ENCODE data around the gene CBARP. TPM values are rescaled to one million over a fixed set of nuclear protein-coding genes. Genes with fewer than 3 reads are reported as not detected.
"Not testable (repeated sequence)": the region's sequence is repeated elsewhere in the genome, so short reads cannot be mapped to it uniquely, and the experiment has no call there.

The CBARP gene
- total RNA-seq, 1 donor from 2014 or later = 1.1 TPM

DNA sequence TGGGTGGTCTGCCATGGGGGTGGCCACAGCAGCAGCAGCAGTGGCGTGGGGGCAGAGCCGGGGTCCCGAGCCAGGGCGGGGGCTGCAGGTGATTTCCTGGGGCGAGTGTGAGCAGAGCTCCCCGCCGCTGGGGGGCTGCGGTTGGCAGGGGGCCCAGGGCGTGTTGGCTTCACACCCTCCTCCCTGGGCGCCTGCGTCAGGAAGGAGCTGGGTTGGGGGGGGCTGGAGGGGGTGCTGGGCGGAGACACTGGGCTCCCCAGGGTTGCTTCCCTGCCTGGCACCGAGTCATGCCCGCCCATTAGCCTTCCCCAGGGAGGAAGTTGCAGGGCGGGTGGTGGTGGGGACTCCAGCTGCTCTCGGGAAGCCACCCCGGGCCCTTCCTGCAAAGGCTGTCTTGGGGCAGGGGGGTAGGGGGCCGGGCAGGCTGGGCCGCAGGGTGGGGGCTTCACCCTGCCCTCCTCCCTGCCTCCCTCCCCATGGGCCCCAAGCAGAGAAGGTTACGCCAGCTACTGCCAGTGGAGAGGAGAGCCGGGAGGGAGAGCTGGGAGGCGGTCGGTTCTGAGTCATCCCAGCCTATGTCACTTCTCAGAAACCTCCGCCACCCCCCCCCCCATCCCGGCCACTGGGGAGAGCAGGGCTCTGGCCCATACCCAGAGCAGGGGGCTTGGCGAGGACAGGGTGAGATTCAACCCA is 15.2 kb upstream of the CBARP start:
- DNase-seq (ENCODE audit: low spot score) = peak; percentile 91

DNA sequence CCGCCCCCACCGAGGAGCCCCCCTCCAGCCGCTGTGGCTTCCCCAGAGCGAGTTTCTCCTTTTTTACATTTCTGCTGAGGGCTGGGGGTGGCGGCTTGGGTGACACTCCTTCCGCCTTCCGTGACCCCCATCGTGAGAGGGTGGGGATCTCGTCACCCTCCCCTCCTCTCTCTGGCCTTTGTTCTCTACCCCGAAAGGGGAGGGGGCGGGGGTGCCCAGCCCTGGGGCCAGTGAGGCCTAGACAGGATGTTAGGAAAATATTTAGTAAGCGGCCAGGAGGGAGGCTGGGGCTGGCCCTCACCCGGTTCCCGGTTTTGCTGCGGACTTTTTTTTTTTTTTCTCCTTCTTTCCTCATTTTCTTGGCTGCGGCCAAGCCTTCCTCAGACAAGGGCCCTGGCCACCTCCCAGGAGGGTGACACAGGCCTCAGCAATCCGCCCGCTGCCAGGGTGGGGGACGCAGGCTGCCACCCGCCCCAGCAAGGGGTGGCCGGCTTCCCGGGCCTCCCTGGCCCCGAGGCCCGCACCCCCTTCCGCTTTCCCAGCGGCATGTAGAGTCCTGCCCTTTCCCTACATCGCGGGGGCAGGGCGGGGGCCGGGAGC is 14.5 kb upstream of the CBARP start:
- DNase-seq (ENCODE audit: low spot score) = peak; percentile 90

DNA sequence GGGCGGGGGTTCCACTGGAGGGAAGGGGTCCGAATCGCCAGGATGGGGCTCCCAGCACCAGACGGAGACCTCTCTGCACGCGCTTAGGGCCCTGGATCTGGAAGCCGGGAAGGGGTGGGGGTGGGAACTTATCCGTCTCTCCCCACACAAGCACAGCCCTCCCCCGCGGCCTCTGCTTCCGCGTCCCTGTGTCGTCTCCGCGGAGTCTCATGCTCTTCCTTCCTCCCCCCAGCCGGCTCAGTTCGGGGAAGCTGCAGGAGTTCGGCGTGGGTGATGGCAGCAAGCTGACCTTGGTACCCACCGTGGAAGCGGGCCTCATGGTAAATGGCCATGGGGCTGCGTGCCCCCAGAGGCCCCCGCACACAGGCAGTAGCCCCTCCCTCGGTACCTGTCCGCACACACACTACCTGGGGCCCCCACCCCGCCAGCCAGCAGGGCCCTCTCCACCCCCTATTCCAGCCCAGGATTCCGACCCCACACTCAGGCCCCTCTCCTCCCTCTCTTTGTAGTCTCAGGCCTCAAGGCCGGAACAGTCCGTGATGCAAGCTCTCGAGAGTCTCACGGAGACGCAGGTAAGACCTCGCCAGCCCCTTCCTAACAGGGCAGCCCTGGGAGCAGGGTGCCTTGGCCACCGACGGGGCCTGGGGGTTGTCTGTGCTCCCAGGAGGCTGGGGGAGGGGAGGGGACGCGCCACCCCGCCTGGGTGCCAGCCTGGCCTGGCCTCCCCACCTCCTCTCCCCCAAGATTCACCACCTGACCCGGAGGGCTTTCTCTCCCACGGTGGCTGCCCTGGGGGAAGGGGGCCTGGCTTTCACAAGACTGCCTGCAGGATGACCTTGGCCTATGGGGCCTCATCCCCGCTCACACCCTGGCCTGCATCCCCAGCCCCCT is 13.8 kb upstream of the CBARP start:
- DNase-seq (ENCODE audit: low spot score) = peak; percentile 78

DNA sequence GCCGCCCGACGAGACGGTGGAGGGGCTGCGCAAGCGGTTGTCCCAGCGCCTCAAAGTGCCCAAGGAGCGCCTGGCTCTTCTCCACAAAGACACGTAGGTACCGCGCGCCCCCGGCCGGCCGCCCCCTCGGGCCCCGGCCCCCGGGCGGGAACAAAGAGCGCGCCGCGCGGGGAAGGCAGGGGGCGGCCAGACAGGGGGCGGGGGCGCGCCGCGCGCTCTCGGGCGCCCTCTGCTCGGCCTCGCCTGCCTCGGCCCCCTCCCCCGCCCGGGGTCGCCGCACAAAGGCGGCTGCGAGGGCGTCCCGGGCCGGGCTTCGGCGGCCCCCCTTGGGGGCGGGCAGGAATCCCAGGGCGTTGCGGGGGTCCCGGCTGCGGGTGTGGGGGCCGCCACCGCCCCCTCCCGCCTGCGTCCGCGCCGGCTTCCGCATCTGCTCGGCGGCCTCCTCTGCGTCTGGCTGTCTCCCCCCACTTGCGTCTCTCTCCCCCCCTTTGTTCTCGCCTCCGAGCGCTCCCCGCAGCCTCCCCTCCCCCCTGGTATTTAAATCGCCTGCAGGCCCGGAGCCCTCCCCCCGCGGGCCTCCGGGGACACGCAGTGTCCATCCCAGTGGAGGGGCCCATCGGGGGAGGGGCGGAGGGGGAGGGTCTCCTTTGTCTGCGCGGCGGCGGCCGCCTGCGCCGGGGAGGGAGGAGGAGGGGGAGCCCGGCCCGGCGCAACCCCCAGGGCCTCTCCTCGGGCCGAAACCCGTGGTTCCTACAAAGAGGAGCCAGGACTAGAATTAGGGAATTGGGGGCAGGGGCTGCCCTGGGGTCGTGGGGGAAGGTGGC is 12.8 kb upstream of the CBARP start:
- no peak for DNase-seq (ENCODE audit: low spot score)

DNA sequence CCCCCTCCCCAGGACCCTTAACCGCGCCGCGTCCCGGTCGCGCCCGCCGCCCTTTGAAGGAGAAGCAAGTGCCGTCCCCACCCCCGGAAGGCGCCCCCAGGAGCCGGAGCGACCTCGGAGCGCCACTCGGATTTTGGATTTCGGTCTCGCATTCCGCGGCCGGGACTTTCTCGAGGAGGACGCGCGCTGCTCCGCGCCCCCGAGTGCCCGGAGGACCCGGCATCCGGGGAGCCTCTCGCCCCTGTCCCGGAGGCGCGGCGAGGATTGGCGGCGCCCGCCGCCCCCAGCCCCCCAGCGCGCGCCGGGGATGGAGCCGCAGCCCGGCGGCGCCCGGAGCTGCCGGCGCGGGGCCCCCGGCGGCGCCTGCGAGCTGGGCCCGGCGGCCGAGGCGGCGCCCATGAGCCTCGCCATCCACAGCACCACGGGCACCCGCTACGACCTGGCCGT is 12.2 kb upstream of the CBARP start:
- DNase-seq (ENCODE audit: low spot score) = no peak

DNA sequence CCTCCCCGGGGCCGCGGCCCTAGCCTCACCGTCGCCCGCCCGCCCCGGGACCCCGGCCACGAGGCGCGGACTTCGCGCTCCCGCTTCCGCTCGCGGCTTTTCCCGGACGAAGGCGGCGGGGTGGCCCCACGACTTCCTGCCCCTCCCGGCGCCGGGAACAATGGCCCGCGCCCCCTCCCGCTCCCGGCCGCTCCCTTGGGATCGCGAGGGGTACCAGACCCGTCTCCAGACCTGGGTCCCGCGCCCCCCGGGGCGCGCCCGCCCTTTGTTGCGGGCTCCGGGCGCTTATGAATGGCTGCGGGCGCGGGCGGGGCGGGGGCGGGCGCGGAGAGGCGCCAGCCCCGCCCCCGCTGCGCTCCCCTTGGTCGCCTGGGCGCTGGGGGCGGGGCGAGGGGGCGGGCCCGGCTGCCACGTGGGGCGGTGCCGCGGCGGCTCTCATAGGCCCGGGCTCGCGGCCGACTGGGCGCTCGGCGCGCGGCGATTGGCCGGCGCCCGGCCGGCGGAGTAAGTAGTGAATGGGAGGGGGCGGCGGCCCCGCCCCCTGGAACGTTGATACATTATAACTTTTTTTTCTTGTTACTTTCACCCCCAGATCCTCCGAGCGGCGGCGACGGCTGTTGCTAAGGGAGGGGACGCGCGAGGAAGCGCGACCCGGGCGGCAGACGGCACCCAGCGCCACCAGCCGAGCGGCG is 11.6 kb upstream of the CBARP start:
- peak; percentile 96 for DNase-seq (ENCODE audit: low spot score)

DNA sequence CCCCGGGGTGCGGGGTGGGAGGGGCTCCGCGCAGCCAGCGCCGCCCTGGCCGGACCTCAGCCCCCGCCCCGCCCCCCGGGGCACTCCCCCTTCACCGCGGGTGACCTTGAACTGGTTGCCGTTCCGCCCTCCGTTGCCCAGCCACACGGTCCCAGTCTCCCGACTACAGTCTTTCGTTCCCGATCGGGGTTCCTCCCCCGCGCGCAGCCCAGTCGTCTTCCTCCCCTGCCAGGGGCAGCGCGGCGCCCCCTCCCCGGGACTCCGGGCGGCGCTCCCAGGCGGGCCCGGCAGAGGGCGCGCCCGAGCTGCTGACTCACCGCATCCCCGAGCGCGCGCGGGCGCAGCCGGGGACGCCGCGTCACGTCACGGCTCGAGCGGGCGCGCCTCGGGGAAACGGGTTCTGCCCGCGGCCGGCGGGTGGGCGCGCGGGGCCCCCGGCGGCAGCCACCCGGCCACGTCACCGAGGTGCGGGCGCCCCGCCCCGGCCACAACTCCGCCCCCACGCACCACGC is 11.0 kb upstream of the CBARP start:
- DNase-seq (ENCODE audit: low spot score) = peak; percentile 69

DNA sequence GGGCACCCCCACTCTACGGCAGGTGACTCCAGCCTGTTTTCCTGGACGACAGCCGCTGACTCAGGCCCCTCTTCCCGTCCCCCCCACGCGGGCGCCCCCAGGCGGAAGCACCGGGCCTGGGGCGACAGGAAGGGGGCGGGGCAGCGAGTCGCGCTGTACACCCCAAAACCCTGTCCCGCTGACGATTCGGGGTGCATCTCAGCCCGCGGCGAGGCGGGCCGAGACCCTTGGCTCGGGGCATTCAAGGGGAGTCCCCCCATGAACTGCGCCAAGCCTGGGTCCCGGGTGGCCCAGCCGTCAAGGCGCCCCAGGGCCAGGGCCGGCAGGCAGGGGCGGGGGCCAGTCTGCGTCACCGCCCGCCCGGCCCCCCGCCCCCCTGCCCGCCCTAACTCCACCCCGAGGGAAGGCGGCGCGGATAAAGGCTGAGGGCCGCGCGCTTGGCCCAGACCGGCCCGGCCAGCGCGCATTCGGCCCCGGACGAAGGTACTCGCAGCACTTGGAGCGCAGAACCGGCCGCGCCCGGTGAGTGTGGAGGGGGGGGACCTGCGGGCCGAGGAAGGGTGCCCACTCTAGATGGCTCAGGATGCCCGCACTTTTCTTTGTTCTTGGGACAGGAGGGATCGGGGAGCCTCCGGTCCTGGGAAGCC is 10.5 kb upstream of the CBARP start, which contains the start of gene MIDN:
Gene MIDN, plus strand, starts transcription at position 445 of the 647 bp plus-strand sequence. CDS start 1,714 bp downstream, outside the sequence.
- DNase-seq (ENCODE audit: low spot score) = peak; percentile 83

DNA sequence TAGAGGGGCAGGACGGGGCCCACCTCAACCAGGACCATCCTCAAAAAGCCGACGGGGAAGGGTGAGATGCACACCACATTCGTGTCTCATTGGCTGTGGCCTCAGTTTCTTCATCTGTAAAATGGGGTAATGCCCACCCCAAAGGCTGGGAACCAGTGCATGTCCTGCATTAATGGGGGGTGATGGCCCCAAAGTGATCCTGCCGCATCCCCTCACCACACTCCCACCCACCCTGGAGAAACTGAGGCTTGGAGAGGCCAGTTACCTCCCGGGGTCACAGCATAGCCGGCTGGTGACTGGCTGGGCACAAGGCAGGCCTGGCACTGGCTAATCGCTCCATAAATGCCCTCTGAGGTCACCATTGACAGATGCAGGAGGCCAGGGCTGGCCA is 9.9 kb upstream of the CBARP start:
- no peak for DNase-seq (ENCODE audit: low spot score)

DNA sequence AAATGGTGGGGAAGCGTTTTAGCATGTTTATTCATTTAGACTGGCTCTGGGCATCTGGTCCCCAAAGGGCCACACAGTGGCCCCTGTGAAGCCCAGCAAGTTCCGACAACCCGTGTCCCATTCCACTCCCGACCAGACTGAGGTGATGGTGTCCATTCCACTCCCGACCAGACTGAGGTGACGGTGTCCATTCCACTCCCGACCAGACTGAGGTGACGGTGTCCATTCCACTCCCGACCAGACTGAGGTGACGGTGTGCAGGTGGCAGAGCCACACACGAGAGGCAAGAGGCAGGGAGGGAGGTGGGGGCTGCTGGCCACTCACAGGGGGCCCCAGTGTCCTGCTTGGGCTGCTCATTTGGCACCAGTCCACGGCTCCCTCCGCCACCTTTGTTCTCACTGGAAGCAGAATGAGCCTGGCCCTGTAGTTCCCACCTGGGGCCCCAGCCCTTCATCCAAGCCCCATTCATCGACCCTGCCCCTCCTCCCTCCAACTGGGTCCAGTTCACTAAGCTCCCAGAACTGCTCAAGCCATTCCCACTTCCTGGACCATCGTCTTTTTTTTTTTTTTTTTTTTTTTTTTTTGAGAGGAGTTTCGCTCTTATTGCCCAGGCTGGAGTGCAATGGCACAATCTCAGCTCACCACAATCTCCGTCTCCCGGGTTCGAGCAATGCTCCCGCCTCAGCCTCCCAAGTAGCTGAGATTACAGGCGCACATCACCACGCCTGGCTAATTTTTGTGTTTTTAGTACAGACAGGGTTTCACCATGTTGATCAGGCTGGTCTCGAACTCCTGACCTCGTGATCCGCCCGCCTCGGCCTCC is 8.7 kb upstream of the CBARP start:
- DNase-seq (ENCODE audit: low spot score) = not testable (repeated sequence)

DNA sequence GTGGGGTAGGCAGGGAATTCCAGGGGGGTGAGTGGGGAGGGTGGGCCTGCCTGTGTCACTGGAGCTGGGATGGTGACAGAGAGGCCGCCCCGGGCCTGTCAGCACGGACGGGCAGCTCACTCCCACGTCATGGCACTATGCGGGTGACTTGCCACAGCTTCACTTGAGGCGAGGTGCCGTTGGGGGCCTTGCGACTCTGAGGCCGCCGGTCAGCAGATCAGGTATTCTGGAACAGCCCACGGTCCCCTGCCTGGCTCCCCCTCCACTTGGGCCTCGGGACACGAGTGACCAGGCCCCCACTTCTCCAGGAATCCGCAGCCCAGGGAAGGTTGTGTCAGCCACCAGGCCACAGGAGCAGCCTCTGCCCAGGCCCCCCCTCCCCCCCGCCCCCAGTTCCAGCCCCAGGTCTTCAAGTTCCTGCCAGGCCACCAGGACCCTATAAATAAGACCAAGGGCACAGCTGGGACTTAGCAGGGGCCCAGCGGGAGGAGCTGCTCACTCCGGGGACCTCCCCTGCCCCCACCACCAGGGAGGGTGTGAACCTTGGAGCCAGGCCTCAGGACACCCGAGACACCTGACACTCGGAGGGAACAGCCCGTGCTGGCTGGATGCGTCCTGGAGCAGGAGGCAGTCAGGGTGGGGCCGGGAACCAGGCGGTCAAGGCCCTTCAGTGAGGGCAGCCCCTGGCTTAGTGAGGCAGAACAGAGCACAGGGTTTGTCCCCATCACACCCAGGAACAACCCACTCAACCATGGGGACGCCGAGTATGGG is 7.9 kb upstream of the CBARP start:
- no peak for DNase-seq (ENCODE audit: low spot score)

DNA sequence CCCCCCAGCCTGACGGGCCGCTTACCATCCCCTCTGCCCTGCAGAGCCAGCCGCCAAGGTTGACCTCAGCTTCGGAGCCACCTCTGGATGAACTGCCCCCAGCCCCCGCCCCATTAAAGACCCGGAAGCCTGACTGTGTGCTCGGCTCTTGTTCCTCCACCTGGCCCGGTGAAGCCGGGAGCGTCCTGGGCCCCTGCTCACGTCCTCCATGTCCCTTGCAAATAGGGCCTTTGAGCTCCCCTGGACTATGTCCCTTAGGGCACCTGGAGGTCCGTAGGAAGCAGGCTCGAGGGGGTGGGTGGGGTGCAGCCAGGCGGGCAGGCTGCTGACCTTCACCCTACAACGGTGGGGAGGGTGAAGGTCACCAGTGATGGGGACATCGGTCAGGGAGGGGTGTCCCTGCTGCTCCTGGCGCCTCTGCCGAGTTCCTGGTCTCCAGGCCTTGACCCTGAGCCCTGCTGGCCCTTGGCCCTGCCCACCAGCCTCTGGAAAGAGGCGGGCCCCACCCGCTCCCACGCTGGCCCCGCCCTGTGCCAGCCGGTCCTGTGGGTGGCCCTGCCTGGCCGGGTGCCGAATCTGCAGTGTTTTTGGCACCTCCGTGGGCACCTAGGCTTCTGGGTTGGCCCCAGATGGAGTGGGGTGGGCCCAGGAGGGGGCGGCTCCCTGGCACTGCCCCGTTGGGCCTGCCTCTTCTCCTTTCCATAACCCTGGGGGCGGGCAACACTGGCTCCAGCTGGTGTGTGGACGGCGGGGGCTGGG is 7.1 kb upstream of the CBARP start:
- no peak for DNase-seq (ENCODE audit: low spot score)

DNA sequence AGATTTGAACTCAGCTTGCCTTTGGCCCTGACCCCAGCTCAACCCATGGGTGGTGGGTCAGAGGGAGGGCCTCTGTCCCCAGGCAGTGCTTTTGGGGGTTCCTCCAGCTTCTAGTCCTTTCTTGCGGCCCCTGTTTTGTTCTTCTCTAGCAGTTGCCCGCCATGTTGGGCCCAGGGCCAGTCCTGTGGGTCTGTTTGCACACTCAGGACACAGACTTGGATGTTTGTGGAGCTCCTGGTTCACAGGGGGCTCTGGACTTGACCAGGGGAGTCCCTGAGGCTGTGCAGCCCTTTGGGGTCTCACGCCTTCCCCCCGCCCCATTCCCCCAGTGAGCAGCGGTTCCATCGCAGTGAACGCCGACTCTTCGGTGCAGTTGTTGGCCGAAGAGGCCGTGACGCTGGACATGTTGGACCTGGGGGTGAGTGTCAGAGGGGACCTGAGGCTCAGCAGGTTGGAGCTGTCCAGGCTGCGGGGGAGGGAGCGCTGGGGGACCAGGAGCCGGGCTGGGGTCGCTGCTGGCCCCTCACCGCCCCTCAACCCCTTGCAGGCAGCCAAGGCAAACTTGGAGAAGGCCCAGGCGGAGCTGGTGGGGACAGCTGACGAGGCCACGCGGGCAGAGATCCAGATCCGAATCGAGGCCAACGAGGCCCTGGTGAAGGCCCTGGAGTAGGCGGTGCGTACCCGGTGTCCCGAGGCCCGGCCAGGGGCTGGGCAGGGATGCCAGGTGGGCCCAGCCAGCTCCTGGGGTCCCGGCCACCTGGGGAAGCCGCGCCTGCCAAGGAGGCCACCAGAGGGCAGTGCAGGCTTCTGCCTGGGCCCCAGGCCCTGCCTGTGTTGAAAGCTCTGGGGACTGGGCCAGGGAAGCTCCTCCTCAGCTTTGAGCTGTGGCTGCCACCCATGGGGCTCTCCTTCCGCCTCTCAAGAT is 6.2 kb upstream of the CBARP start:
- DNase-seq (ENCODE audit: low spot score) = peak; percentile 89

DNA sequence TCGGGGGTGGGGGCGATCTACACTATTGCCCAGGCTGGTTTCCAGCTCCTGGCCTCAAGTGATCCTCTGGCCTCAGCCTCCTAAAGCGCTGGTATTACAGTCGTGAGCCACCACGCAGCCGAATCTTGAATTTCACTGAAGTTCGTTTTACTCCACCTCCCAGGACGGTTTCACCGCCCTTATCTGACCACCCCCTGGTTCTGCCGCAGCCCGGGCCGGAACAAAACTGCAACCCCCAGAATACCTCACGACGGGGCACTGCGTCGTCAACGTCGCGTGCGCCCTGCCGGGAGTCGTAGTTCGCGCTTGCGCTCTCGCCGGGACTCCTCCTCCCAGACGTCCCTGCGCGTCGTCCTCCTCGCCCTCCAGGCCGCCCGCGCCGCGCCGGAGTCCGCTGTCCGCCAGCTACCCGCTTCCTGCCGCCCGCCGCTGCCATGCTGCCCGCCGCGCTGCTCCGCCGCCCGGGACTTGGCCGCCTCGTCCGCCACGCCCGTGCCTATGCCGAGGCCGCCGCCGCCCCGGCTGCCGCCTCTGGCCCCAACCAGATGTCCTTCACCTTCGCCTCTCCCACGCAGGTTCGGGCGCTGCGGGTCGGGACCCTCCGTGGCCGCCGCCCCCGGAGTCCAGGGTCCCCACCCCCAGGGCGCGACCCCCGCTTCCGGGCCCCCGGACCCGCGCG is 3.8 kb upstream of the CBARP start, which contains the start of gene ATP5F1D:
Gene ATP5F1D, plus strand, starts transcription at position 335 of the 679 bp plus-strand sequence. Its CDS starts 100 bp downstream, at position 435.
- DNase-seq (ENCODE audit: low spot score) = peak; percentile 95

DNA sequence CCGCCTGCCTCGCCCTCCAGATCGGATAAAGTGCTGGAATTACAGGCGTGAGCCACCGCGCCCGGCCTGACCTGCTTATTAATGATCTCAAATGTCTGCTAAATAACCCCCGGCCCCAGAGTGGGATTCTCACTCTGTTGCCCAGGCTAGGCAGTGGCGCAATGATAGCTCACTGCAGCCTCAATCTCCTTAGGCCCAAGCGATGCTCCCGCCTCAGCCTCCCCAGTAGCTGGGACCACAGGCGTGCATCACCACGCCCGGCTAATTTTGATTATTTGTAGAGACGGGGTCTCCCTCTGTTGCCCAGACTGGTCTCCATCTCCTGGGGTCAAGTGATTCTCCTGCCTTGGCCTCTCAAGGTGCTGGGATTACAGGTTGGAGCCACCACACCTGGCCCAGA is 3.1 kb upstream of the CBARP start:
- DNase-seq (ENCODE audit: low spot score) = no peak

Data from mucosa of gallbladder (tissue), 1 donor.